Small intestine (tissue), 7 donors: ENCODE results near the gene LIAS. TPM values are rescaled to one million over a fixed set of nuclear protein-coding genes. Genes with fewer than 3 reads are reported as not detected.

Experiments
- DNase-seq, 2 donors: peaks; one replicate each; pipeline versions ENCODE4 v3.0.0 to v3.0.0-alpha.2; 2013
- FAIRE-seq: peaks from 2 replicates; lab custom pipeline; 2012; peaks lifted over from hg19 to GRCh38; lab: Jason Lieb, UNC
- H3K27ac ChIP-seq, 3 donors: one replicate each; pipeline ENCODE4 v1.5.1; 2013; ENCODE audit warnings: low read length in 2 of 3, mild to moderate bottlenecking in 2 of 3, control low read depth in 1 of 3, inconsistent platforms in 1 of 3, low read depth in 1 of 3, moderate library complexity in 1 of 3
- H3K27me3 ChIP-seq, 3 donors: one replicate each; pipeline ENCODE4 v1.6.1; 2013; ENCODE audit warnings: low read length in 3 of 3, inconsistent platforms in 1 of 3; ENCODE audit not compliant: control insufficient read depth in 3 of 3, insufficient read depth in 3 of 3
- H3K36me3 ChIP-seq, 3 donors: one replicate each; pipeline ENCODE4 v1.6.1; 2013; ENCODE audit warnings: low read length in 3 of 3, inconsistent platforms in 1 of 3, low read depth in 1 of 3, mild to moderate bottlenecking in 1 of 3, moderate library complexity in 1 of 3; ENCODE audit not compliant: control insufficient read depth in 3 of 3, insufficient read depth in 2 of 3
- H3K4me1 ChIP-seq, 3 donors: one replicate each; pipeline ENCODE4 v1.6.1; 2013; ENCODE audit warnings: low read length in 2 of 3, inconsistent platforms in 1 of 3, low read depth in 1 of 3, mild to moderate bottlenecking in 1 of 3, moderate library complexity in 1 of 3; ENCODE audit not compliant: control insufficient read depth in 3 of 3, insufficient read depth in 2 of 3
- H3K4me3 ChIP-seq, 3 donors: one replicate each; pipeline ENCODE4 v1.5.1; 2013; ENCODE audit warnings: low read length in 3 of 3, control low read depth in 1 of 3, inconsistent platforms in 1 of 3, low read depth in 1 of 3, mild to moderate bottlenecking in 1 of 3, moderate library complexity in 1 of 3
- H3K9me3 ChIP-seq, 2 donors: one replicate each; pipeline ENCODE4 v1.6.1; 2013; ENCODE audit warnings: low read depth in 1 of 2, low read length in 1 of 2; ENCODE audit not compliant: control insufficient read depth in 2 of 2, insufficient read depth in 1 of 2
- WGBS, 3 donors: extraction: QIAGEN DNeasy Blood & Tissue Kit; methylation state at CpG; one replicate each; pipeline ENCODE4 v1.1.7; 2013; 5-methylcytosine and 5-hydroxymethylcytosine counted together
- polyA plus RNA-seq, 4 donors: library from polyadenylated mRNA; stranded (reverse) in 3 of 4; unstranded in 1 of 4; fragments of 200-250 nt in 3 of 4; fragments of 120-200 nt in 1 of 4; gene quantifications; one replicate each; pipeline versions ENCODE4 v1.2.1 to v1.2.3, GENCODE V29; 2013
- donor health status: healthy with polysubstance abuse.
- donor health status: control.
- donor health status: control.
- donor health status: Bipolar disorder and iron deficiency.
- donor health status: healthy.

The LIAS gene
- polyA plus RNA-seq, 4 donors = 14.9 to 29.5 (median 22.6) TPM

DNA sequence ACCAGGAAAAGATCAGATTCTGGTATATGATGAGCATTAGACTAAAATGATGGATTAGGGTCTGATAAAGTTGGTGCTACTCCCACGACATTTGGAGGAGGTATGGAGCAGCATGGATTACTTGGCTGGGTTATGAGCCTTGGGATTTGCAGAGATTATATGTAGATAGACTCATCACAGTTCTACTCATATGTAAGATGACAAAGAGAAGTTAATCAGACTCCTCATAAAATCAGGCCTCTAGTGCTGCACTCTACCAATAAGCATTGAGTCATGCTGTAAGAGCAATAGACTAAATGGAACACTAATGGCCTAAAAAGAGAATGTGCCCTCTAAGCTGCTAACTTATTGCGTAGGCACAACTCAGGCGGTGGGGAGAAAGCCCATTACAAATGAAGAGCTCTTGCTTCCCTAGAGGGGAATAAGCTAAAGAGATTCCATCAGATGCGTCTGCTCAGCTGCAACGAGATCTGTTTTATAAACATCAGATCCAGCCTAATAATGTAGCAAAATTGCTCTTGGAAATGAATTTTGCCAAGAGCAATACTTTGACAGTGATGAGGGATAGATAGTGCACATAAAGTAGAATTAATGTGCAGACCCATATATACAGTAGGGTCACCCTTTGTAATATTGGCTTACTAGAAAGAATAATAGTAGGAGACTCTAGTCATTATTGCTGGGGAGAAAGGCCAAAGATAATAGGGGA, 17.5 kb downstream of the LIAS start:
- Histone ChIP-seq H3K4me1 (no peaks in the 10 kb centered on the region), H3K4me3 (no peak overlapping the region), H3K27ac (no peak overlapping the region), H3K27me3 (no peaks in the 10 kb centered on the region), H3K9me3 (no peaks in the 10 kb centered on the region), H3K36me3 (peaks cover 0 to 27% (median 7%) of the 10 kb centered on the region in 3 donors)
- no peak for FAIRE-seq
- no peak for DNase-seq
- WGBS, 3 donors = 73 to 90% (median 82%) methylated on average over 5 of the region's 5 CpGs

DNA sequence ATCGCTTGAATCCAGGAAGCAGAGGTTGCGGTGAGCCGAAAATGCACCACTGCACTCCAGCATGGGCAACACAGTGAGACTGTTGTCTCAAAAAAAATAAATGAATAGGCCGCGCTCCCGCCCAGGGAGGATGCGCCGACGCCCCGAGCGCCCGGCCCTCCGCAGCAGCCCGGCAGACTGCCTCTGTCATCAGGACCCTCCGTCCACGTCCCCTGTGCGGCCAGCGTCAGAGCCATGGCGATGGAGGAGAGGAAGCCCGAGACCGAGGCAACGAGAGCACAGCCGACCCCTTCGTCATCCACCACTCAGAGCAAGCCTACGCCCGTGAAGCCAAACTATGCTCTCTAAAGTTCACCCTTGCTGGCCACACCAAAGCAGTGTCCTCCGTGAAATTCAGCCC, 21.4 kb downstream of the LIAS start:
- H3K36me3 ChIP-seq = peaks cover 0 to 11% (median 0%) of the 10 kb centered on the region in 3 donors
- H3K9me3 ChIP-seq = peaks cover 0 to 17% of the 10 kb centered on the region in 2 donors
- no peaks in the 10 kb centered on the region for H3K4me1 ChIP-seq
- no peaks in the 10 kb centered on the region for H3K27me3 ChIP-seq
- DNase-seq = no peak
- no peak for FAIRE-seq
- WGBS, 3 donors = 97 to 100% (median 98%) methylated on average over 27 of the region's 27 CpGs
- H3K27ac ChIP-seq = no peak overlapping the region
- H3K4me3 ChIP-seq = no peak overlapping the region

DNA sequence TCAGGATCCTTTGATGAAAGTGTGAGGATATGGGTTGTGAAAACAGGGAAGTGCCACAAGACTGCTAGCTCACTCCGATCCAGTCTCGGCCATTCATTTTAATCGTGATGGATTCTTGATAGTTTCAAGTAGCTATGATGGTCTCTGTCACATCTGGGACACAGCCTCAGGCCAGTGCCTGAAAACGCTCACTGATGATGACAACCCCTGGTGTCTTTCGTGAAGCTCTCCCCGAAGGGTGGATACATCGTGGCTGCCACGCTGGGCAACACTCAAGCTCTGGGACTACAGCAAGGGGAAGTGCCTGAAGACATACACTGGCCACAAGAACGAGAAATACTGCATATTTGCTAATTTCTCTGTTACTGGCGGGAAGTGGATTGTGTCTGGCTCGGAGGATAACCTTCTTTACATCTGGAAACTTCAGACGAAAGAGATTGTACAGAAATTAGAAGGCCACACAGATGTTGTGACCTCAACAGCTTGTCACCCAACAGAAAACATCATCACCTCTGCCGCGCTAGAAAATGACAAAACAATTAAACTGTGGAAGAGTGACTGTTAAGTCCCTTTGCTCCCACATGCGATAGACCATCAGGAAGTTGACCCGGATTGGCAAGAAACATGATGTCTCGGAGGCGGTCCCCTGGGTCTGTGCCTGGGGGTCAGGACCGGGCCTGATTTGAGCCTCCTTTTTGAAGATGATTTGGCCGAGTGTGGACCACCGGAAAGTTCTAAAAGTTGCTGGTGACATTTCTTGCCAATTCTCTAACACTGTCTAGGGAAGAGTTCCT, 22.2 kb downstream of the LIAS start:
- FAIRE-seq (no peak), DNase-seq (no peak)
- no peak overlapping the region for H3K4me3 ChIP-seq
- no peaks in the 10 kb centered on the region for H3K27me3 ChIP-seq
- H3K9me3 ChIP-seq = peaks cover 0 to 21% of the 10 kb centered on the region in 2 donors
- peaks cover 0 to 7% (median 0%) of the 10 kb centered on the region in 3 donors for H3K36me3 ChIP-seq
- WGBS, 3 donors = 89 to 91% (median 89%) methylated on average over 21 of the region's 21 CpGs
- no peaks in the 10 kb centered on the region for H3K4me1 ChIP-seq
- no peak overlapping the region for H3K27ac ChIP-seq

DNA sequence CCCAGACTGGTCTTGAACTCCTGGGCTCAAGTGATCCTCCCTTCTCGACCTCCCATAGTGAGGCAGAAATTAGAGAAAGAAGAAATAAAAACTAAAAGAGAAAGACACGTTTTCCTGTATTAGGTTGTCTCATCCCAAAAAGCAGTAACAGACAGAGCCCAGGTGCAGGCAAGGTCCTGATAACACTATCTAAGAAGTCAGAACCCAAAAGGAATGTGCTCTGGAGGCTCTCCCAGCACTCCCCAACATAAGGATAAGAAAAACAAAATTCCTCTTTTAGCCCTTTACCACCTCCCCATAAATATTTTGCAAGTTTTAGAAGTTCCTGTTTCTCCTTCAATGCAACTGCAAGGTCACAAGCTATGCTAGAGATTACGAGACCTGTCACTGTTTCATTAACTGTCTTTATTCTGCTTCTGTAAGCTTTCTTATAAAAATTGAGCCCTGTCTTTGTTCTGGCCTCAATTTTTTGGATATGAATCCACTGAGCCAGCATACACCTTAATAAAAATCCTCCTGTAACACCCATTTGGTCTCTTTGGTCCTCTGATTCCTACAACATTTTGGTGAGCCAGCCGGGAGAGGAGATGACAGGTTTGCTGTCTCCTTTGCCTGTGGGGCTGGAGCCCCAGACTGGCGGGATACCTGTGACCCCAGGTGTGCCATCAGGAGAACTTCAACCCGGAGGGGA, 25.9 kb downstream of the LIAS start:
- Histone ChIP-seq H3K4me1 (peaks cover 0 to 5% (median 0%) of the 10 kb centered on the region in 3 donors), H3K27me3 (no peaks in the 10 kb centered on the region), H3K36me3 (no peaks in the 10 kb centered on the region), H3K9me3 (peaks cover 0 to 23% of the 10 kb centered on the region in 2 donors), H3K27ac (no peak overlapping the region), H3K4me3 (no peak overlapping the region)
- WGBS, 3 donors = 85 to 86% (median 86%) methylated on average over 6 of the region's 6 CpGs
- no peak for FAIRE-seq
- no peak for DNase-seq

DNA sequence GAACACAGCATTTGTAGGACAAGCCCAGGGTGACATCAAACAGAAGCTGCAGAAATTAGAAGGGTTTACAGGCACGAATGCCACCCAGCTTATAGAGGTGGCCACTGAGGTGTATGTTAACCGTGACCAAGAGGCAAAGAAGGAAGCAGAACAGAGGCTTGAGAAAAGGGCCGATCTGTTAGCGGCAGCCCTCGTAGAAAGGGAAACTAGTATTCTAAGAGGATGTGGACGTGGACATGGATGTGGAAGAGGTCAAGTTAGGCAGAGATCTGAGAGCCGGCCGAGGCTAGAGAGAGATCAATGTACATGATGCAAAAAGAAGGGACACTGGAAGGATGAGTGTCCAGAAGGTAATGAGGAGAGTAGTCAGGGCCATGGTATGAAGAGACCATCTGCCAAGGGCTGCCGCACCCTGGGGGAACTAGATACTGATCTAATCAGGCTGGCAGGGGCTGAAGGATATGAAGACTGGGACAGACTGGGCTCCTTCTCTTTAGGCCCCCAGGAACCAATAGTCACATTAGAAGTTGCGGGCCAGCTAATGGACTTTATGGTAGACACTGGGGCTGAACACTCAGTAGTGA, 27.5 kb downstream of the LIAS start:
- H3K4me3 ChIP-seq = no peak overlapping the region
- H3K4me1 ChIP-seq = peaks cover 0 to 5% (median 0%) of the 10 kb centered on the region in 3 donors
- FAIRE-seq (no peak), DNase-seq (no peak)
- H3K36me3 ChIP-seq = no peaks in the 10 kb centered on the region
- no peaks in the 10 kb centered on the region for H3K27me3 ChIP-seq
- WGBS, 3 donors = 81 to 87% (median 87%) methylated on average over 10 of the region's 10 CpGs
- no peak overlapping the region for H3K27ac ChIP-seq
- H3K9me3 ChIP-seq = peaks cover 0 to 26% of the 10 kb centered on the region in 2 donors

DNA sequence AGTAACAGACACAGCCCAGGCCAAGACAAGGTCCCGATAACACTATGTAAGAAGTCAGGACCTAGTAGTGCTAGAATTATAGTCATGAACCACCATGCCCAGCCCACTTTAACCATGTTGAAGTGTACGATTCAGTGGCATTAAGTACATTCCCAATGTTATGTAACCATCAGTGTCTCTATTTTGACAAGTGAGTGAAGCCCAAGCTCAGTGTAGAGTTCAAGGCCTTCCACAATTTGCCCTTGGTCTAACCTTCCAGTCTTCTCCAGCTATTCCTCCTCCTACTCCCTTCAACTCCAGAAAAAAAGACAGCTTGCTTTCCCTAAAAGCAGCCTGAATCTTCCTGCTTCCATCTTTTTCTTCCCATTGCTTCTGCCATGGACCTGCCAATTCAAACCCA, 31.5 kb downstream of the LIAS start:
- Histone ChIP-seq H3K27ac (no peak overlapping the region), H3K27me3 (no peaks in the 10 kb centered on the region), H3K9me3 (peaks cover 0 to 9% of the 10 kb centered on the region in 2 donors), H3K4me1 (peaks cover 0 to 5% (median 0%) of the 10 kb centered on the region in 3 donors), H3K4me3 (no peak overlapping the region), H3K36me3 (no peaks in the 10 kb centered on the region)
- DNase-seq (no peak), FAIRE-seq (no peak)
- WGBS, 3 donors = 92 to 95% (median 92%) methylated on average over 2 of the region's 2 CpGs

DNA sequence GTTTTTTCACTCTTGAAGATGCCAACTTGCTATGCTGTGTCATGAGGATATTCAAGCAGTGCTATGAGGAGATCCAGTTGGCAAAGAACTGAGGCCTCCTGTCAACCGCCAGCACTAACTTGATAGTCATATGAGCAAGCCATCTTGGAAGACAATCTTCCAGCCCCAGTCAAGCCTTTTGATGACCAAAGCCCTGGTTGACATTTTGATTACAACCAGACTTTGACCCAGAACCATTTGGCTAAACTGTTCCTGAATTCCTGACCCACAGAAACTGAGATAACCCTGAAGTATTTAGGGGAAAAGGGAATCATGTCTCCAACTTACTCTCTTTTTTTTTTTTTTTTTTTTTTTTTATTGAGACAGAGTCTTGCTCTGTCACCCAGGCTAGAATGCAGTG, 35.5 kb downstream of the LIAS start:
- Histone ChIP-seq H3K9me3 (peaks cover 0 to 3% of the 10 kb centered on the region in 2 donors), H3K27me3 (no peaks in the 10 kb centered on the region), H3K27ac (no peak overlapping the region), H3K4me1 (no peaks in the 10 kb centered on the region), H3K36me3 (peaks cover 0 to 9% (median 0%) of the 10 kb centered on the region in 3 donors), H3K4me3 (no peak overlapping the region)
- WGBS, 3 donors = 89 to 100% (median 90%) methylated on average over 1 of the region's 1 CpG
- FAIRE-seq = no peak
- DNase-seq = peak in 1 of 2 donors; percentile 25
